GM19099 (cell line): ENCODE data around the gene OTUD4.

ENCODE experiments used
- POLR2A ChIP-seq: IDR thresholded peaks from 3 replicates; pipeline ENCODE4 v1.6.1; 2011; ENCODE audit warnings: low read depth; ENCODE audit not compliant: insufficient read length; ENCODE audit errors: extremely low read depth

Gene OTUD4

GRCh38 chr4:145180298-145181090, at the start of gene OTUD4:
TSS of gene OTUD4 (minus strand) at chr4:145180589. CDS start at chr4:145179973, 616 bp downstream.
- TF ChIP-seq POLR2A: peak; percentile 81

- no peak for TF ChIP-seq POLR2A
Measured at GRCh38 chr4:145219090-145219489, 38.7 kb upstream of the OTUD4 start.

- TF ChIP-seq POLR2A: no peak
Measured at GRCh38 chr4:145218251-145218650, 37.9 kb upstream of the OTUD4 start.

- no peak for TF ChIP-seq POLR2A
Measured at GRCh38 chr4:145217349-145217748, 37.0 kb upstream of the OTUD4 start.

GRCh38 chr4:145216535-145216934, 36.1 kb upstream of the OTUD4 start:
- no peak for TF ChIP-seq POLR2A

DNA sequence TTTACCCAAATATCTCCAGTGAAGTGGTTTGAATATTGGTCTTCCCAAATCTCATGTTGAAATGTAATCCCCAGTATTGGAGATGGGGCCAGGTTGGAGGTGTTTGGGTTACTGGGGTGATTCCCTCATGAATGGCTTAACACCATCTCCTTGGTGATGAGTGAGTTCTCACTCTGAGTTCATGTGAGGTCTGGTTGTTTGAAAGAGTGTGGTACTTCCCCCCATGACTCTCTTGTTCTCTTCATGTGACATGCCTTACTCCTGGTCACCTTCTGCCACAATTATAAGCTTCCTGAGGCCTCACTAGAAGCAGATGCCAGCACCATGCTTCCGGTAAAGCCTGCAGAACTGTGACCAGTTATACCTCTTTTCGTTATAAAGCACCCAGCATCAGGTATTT, 32.9 kb upstream of the OTUD4 start:
- no peak for TF ChIP-seq POLR2A

- TF ChIP-seq POLR2A: no peak
Measured at GRCh38 chr4:145207934-145208333, 27.5 kb upstream of the OTUD4 start.

GRCh38 chr4:145203410-145203809, 23.0 kb upstream of the OTUD4 start:
- TF ChIP-seq POLR2A: no peak

DNA sequence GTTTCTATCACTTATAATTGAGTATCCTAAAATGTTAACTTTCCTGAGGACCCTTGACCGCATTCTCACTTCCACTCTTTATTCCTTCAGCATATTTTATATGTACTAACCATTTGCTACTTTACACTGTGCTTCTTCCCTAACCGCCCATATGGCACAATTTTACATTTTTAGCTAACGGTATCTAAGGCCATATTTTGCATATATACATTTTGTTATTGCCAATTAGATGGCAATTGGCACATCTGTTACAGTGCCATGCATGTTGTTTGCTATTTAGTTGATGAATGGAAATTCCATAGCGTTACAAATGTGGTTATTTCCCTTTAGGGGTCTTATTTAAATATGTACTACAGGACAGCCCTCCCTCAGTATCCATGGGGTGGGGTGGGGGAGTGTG, 20.0 kb upstream of the OTUD4 start:
- TF ChIP-seq POLR2A: no peak

DNA sequence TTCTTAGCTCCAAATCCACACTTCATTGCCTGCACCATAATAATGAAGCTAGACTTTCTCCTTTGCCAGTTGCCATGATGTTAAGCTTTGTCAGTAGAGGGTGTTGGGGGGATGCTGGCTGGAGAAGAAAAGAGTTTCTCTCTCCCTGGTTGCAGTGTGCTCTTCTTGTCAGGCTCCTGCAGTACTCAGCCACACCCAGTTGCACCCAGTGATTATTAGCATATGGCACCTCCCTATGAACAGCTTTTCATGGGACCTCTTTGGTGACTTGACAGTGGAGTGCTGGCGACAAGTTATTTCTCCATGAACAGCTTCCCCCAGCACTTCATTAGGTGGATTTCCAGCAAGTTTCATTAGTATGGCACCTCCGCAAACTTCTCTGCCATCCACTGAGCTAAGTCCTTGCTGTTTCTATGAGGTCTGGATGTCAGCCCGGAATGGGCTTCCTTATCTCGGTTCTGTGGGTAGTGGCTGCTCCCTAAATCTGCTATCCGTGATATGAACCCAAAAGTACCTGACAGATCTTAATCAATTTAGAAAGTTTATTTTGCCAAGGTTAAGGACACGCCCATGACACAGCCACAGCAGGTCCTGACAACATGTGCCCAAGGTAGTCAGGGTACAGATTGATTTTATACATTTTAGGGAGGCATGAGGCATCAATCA, 18.8 kb upstream of the OTUD4 start:
- TF ChIP-seq POLR2A: no peak

- TF ChIP-seq POLR2A: no peak
Measured at GRCh38 chr4:145196747-145197146, 16.4 kb upstream of the OTUD4 start.

GRCh38 chr4:145195167-145195952, 15.0 kb upstream of the OTUD4 start:
- TF ChIP-seq POLR2A: no peak

DNA sequence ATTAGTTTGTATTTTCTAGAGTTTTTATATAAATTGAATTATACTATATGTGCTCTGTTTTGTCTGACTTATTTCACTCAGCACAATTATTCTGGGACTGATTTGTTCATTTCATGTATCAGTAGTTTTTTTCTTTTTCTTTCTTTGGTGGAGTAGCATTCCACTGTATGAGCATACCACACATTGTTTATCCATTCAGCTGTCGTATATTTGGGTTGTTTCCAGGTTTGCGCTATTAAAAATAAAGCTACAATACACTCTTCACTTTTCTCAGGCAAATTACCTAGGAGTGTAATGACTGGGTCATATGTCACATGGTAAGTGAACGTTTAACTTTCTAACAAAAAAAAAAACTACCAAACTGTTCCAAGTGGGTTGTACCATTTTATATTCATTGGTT, 9.6 kb upstream of the OTUD4 start:
- TF ChIP-seq POLR2A: no peak

GRCh38 chr4:145186729-145187128, 6.3 kb upstream of the OTUD4 start:
- no peak for TF ChIP-seq POLR2A

- no peak for TF ChIP-seq POLR2A
Measured at GRCh38 chr4:145183581-145183980, 3.2 kb upstream of the OTUD4 start.
